HG03558 (cell line): ENCODE measurements around the gene MAN1C1.
"Not testable (repeated sequence)": the region's sequence is repeated elsewhere in the genome, so short reads cannot be mapped to it uniquely, and the experiment has no call there.

Source experiments
- ATAC-seq: cut with Tn5 transposase; IDR thresholded peaks from one replicate; pipeline ENCODE4 v1.9.1; 2021; ENCODE audit warnings: moderate number of reproducible peaks; ENCODE audit not compliant: unreplicated experiment; ENCODE audit errors: extremely low read depth

The MAN1C1 gene

GRCh38 chr1:25631750-25632485 is 15.3 kb downstream of the MAN1C1 start:
- ATAC-seq: no peak

GRCh38 chr1:25634066-25634465 is 17.5 kb downstream of the MAN1C1 start:
- ATAC-seq: no peak

- ATAC-seq: no peak
Measured at GRCh38 chr1:25634896-25635295, 18.3 kb downstream of the MAN1C1 start.

GRCh38 chr1:25636141-25636540 is 19.6 kb downstream of the MAN1C1 start:
- not testable (repeated sequence) for ATAC-seq

- ATAC-seq: no peak
Measured at GRCh38 chr1:25640646-25641328, 24.2 kb downstream of the MAN1C1 start.

GRCh38 chr1:25641329-25641725 is 24.7 kb downstream of the MAN1C1 start:
- ATAC-seq: no peak

- ATAC-seq: no peak
Measured at GRCh38 chr1:25641931-25642573, 25.5 kb downstream of the MAN1C1 start.

- no peak for ATAC-seq
Measured at GRCh38 chr1:25642574-25643108, 26.1 kb downstream of the MAN1C1 start.

- ATAC-seq: no peak
Measured at GRCh38 chr1:25643929-25644328, 27.3 kb downstream of the MAN1C1 start.

GRCh38 chr1:25644962-25645361 is 28.4 kb downstream of the MAN1C1 start:
- ATAC-seq: no peak

GRCh38 chr1:25645637-25646400 is 29.2 kb downstream of the MAN1C1 start:
- ATAC-seq: no peak

GRCh38 chr1:25647106-25647505 is 30.5 kb downstream of the MAN1C1 start:
- ATAC-seq: no peak

GRCh38 chr1:25647863-25648262 is 31.3 kb downstream of the MAN1C1 start:
- no peak for ATAC-seq

GRCh38 chr1:25648681-25649440 is 32.3 kb downstream of the MAN1C1 start:
- ATAC-seq: no peak

GRCh38 chr1:25649505-25650288 is 33.1 kb downstream of the MAN1C1 start:
- ATAC-seq: no peak

- ATAC-seq: no peak
Measured at GRCh38 chr1:25650289-25650576, 33.6 kb downstream of the MAN1C1 start.

GRCh38 chr1:25651036-25651640 is 34.5 kb downstream of the MAN1C1 start:
- ATAC-seq: no peak

- ATAC-seq: no peak
Measured at GRCh38 chr1:25651824-25652741, 35.5 kb downstream of the MAN1C1 start.
